Gastrocnemius medialis (tissue), 4 donors: ENCODE measurements around the gene BMPER.

Source experiments
- POLR2A ChIP-seq, 2 donors: fragments of 450-650 bp; IDR thresholded peaks; one replicate each; pipeline ENCODE4 v1.6.1; 2017; ENCODE audit warnings: antibody characterized with exemption in 2 of 2, mild to moderate bottlenecking in 2 of 2, moderate library complexity in 2 of 2
- TF ChIP-seq, protein P1 (sequence below), 5 experiments: fragments of 450-650 bp in 3 of 5; fragments of 200-600 bp in 2 of 5; sonication (generic) in 2 of 5; IDR thresholded peaks in 4 of 5; conservative IDR thresholded peaks in 1 of 5; 1 replicate in 4 of 5; 2 replicates in 1 of 5; pipeline ENCODE4 v1.5.1; 2016 to 2019; ENCODE audit warnings: antibody characterized with exemption in 5 of 5, mild to moderate bottlenecking in 3 of 5, moderate library complexity in 3 of 5

DNA sequence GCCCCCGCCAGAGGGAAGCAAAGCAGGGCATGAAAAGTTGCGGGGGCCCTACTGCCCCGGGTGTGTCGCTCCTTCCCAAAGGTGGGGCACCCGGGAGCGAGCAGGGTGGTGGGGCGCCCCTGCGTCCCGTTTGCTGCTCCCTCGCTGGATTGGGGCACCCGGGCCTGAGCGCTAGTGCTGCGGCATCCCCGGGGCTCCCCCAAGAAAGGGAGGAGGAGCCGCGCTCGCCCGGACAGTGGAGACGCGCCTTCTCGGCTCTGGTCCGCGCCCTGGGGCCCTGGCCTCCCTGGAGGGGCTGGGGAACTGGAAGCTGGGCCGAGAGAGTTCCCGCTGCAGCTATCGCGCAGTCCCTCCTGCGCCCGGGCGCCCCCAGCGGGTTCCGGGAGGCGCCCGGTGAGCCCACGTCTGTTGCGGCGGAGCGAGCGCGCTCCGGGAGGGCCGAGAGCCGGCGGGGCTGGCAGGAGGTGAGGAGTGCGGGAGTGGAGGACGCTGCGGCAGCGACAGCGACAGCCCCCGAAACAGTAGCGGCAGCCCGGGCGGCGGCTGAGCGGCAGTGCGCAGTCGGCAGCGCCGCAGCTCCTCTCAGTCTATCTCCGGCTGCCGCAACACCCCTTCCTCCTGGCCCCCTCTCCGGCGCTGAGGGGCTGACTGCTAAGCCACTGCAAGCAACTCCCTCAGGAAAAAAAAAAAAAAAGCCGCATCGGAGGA, 504 bp upstream of the BMPER start:
- TF ChIP-seq POLR2A (IDR thresholded peaks at IDR 0.05) = no peak
- TF ChIP-seq, protein P1, sequence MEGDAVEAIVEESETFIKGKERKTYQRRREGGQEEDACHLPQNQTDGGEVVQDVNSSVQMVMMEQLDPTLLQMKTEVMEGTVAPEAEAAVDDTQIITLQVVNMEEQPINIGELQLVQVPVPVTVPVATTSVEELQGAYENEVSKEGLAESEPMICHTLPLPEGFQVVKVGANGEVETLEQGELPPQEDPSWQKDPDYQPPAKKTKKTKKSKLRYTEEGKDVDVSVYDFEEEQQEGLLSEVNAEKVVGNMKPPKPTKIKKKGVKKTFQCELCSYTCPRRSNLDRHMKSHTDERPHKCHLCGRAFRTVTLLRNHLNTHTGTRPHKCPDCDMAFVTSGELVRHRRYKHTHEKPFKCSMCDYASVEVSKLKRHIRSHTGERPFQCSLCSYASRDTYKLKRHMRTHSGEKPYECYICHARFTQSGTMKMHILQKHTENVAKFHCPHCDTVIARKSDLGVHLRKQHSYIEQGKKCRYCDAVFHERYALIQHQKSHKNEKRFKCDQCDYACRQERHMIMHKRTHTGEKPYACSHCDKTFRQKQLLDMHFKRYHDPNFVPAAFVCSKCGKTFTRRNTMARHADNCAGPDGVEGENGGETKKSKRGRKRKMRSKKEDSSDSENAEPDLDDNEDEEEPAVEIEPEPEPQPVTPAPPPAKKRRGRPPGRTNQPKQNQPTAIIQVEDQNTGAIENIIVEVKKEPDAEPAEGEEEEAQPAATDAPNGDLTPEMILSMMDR (IDR thresholded peaks at IDR 0.05 in 4 of 5, conservative IDR thresholded peaks at IDR 0.05 in 1 of 5) = peak in 2 of 5 experiments; percentile 17 to 21
